HEK293 (cell line): ENCODE data around the gene PWWP2B.
A peak's percentile ranks its signal among the peaks of the same experiment; 100 is the strongest.

ENCODE experiments used
- ATF2 ChIP-seq: fragments of 450-650 bp; formaldehyde crosslinking; IDR thresholded peaks from 2 replicates; pipeline ENCODE4 v1.5.1; 2016; ENCODE audit warnings: missing biosample characterization, missing genetic modification characterization, low read depth
- CTCF ChIP-seq: fragments of 450-650 bp; formaldehyde crosslinking; IDR thresholded peaks from 2 replicates; pipeline ENCODE4 v1.5.1; 2016; ENCODE audit warnings: missing biosample characterization, missing genetic modification characterization
- PRDM10 ChIP-seq: fragments of 450-650 bp; formaldehyde crosslinking; IDR thresholded peaks from 2 replicates; pipeline ENCODE4 v1.5.1; 2016; ENCODE audit warnings: missing biosample characterization, missing genetic modification characterization
- TCF7L2 ChIP-seq: IDR thresholded peaks from 2 replicates; pipeline ENCODE4 v1.6.1; 2011; ENCODE audit warnings: low read depth, mild to moderate bottlenecking, inconsistent platforms, low read length, moderate library complexity, borderline replicate concordance
- ZBTB26 ChIP-seq: fragments of 450-650 bp; formaldehyde crosslinking; optimal IDR thresholded peaks from 2 replicates; pipeline ENCODE3; 2016; ENCODE audit warnings: missing biosample characterization, mild to moderate bottlenecking, missing genetic modification characterization
- ZBTB6 ChIP-seq: fragments of 450-650 bp; formaldehyde crosslinking; IDR thresholded peaks from 2 replicates; pipeline ENCODE4 v1.5.1; 2017; ENCODE audit warnings: missing biosample characterization, missing genetic modification characterization
- ZNF140 ChIP-seq: fragments of 450-650 bp; formaldehyde crosslinking; IDR thresholded peaks from 2 replicates; pipeline ENCODE4 v1.5.1; 2016; ENCODE audit warnings: missing biosample characterization, missing genetic modification characterization
- ZNF157 ChIP-seq: fragments of 450-650 bp; formaldehyde crosslinking; IDR thresholded peaks from 2 replicates; pipeline ENCODE4 v1.5.1; 2016; ENCODE audit warnings: missing biosample characterization, missing genetic modification characterization
- ZNF223 ChIP-seq: fragments of 450-650 bp; formaldehyde crosslinking; IDR thresholded peaks from 2 replicates; pipeline ENCODE4 v1.5.1; 2016; ENCODE audit warnings: missing biosample characterization, missing genetic modification characterization
- ZNF596 ChIP-seq: fragments of 450-650 bp; IDR thresholded peaks from 2 replicates; pipeline ENCODE4 v1.5.0; 2018; ENCODE audit warnings: missing biosample characterization, mild to moderate bottlenecking, missing genetic modification characterization, moderate library complexity
- ZNF629 ChIP-seq: fragments of 450-650 bp; formaldehyde crosslinking; IDR thresholded peaks from 2 replicates; pipeline ENCODE4 v1.5.1; 2017; ENCODE audit warnings: missing biosample characterization, missing genetic modification characterization
- ZNF660 ChIP-seq: fragments of 450-650 bp; IDR thresholded peaks from 2 replicates; pipeline ENCODE4 v1.5.1; 2018; ENCODE audit warnings: missing biosample characterization, mild to moderate bottlenecking, missing genetic modification characterization

- no peak for TF ChIP-seq ZBTB6 (tag by site-specific recombination)
- TF ChIP-seq ZNF629 (tag by site-specific recombination): no peak
- TF ChIP-seq CTCF: peak; percentile 76
- no peak for TF ChIP-seq ZNF140 (tag by site-specific recombination)
- no peak for TF ChIP-seq TCF7L2
- no peak for TF ChIP-seq ATF2 (tag by site-specific recombination)
- no peak for TF ChIP-seq ZNF157 (tag by site-specific recombination)
- no peak for TF ChIP-seq ZNF660 (tag by site-specific recombination)
- no peak for TF ChIP-seq ZNF223 (tag by site-specific recombination)
- no peak for TF ChIP-seq PRDM10 (tag by site-specific recombination)
- no peak for TF ChIP-seq ZNF596 (tag by site-specific recombination)
- TF ChIP-seq ZBTB26 (tag by site-specific recombination): peak; percentile 49
These were observed 9.2 kb upstream of the PWWP2B start for GRCh38 chr10:132387764-132388210.
